Calu3 (cell line): Measurements from ENCODE around the gene CSTPP1. TPM values are rescaled to one million over a fixed set of nuclear protein-coding genes. Genes with fewer than 3 reads are reported as not detected.

Experiments used
- BruUV-seq: library from RNA; stranded (reverse); fragments of 400-500 nt; replicated peaks from 2 replicates; lab custom pipeline; 2021; lab: Mats Ljungman, UMichigan
- CTCF ChIA-PET: fragments of 300-600 bp; sonication (Branson Sonifier 250); formaldehyde crosslinking; loops from one replicate; lab custom pipeline; 2022; ENCODE audit warnings: antibody characterized with exemption; lab: Charles Lee
- DNase-seq: peaks from one replicate; pipeline ENCODE4 v3.0.0; 2022
- H3K27ac Mint-ChIP-seq: one replicate; pipeline ENCODE4 v1.8.0; 2022; ENCODE audit warnings: mixed read lengths; ENCODE audit not compliant: unreplicated experiment
- H3K27me3 Mint-ChIP-seq: one replicate; pipeline ENCODE4 v1.8.0; 2022; ENCODE audit warnings: mixed read lengths; ENCODE audit not compliant: unreplicated experiment
- H3K36me3 Mint-ChIP-seq: one replicate; pipeline ENCODE4 v1.8.0; 2022; ENCODE audit warnings: mild to moderate bottlenecking, moderate library complexity, mixed read lengths; ENCODE audit not compliant: insufficient read depth, unreplicated experiment
- H3K4me1 Mint-ChIP-seq: one replicate; pipeline ENCODE4 v1.8.0; 2022; ENCODE audit warnings: mild to moderate bottlenecking, low read depth, mixed read lengths; ENCODE audit not compliant: unreplicated experiment
- H3K4me3 Mint-ChIP-seq: one replicate; pipeline ENCODE4 v1.8.0; 2022; ENCODE audit warnings: mild to moderate bottlenecking, low read depth, moderate library complexity, mixed read lengths; ENCODE audit not compliant: unreplicated experiment
- H3K9me3 Mint-ChIP-seq: one replicate; pipeline ENCODE4 v1.8.0; 2022; ENCODE audit warnings: low read depth, mixed read lengths; ENCODE audit not compliant: unreplicated experiment
- intact Hi-C: fragments of 100-400 bp; cut with micrococcal nuclease; formaldehyde crosslinking; loops from one replicate; pipeline ENCODE4 v1.10.0; 2022; ENCODE audit not compliant: unreplicated experiment
- total RNA-seq: library from RNA; stranded (reverse); gene quantifications from 2 replicates; pipeline ENCODE4 v1.2.3, GENCODE V29; 2022
- TF ChIP-seq, protein P1 (sequence below): fragments of 200-600 bp; IDR thresholded peaks from one replicate; pipeline ENCODE4 v1.8.0; 2022; ENCODE audit warnings: antibody characterized with exemption; ENCODE audit not compliant: unreplicated experiment

The CSTPP1 gene
- total RNA-seq, 1 experiment from 2014 or later = 23.2 TPM

DNA sequence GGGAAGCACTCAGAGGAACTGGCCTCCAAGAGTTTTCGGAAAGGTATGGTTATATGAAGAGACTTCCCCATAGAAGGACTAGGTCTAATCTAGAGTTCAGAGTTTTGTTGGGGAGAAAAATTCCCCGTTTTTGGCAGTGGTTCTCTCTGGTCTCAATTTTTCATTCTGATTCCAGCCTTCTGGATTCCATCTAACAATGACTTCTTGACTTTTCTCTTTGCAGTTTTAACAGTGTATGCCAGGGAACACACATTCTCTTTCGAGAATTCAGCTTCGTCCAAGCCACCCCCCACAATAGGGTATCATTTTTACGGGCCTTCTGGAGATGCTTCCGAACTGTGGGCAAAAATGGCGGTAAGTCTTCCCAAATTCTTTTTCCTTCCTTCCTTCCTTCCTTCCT, 115.6 kb downstream of the CSTPP1 start:
- Mint-ChIP-seq H3K4me3 (no peak overlapping the region), H3K4me1 (no peaks in the 10 kb centered on the region), H3K36me3 (peaks cover 5% of the 10 kb centered on the region), H3K27me3 (no peaks in the 10 kb centered on the region), H3K9me3 (no peaks in the 10 kb centered on the region), H3K27ac (no peak overlapping the region)
- no TSS peak for BruUV-seq
- CTCF ChIA-PET = interaction anchor here (0.7 kb wide), 1 partner anchor 23 kb away, joined by 6 read pairs; no protein-coding TSS in a partner anchor
- TF ChIP-seq, protein P1, sequence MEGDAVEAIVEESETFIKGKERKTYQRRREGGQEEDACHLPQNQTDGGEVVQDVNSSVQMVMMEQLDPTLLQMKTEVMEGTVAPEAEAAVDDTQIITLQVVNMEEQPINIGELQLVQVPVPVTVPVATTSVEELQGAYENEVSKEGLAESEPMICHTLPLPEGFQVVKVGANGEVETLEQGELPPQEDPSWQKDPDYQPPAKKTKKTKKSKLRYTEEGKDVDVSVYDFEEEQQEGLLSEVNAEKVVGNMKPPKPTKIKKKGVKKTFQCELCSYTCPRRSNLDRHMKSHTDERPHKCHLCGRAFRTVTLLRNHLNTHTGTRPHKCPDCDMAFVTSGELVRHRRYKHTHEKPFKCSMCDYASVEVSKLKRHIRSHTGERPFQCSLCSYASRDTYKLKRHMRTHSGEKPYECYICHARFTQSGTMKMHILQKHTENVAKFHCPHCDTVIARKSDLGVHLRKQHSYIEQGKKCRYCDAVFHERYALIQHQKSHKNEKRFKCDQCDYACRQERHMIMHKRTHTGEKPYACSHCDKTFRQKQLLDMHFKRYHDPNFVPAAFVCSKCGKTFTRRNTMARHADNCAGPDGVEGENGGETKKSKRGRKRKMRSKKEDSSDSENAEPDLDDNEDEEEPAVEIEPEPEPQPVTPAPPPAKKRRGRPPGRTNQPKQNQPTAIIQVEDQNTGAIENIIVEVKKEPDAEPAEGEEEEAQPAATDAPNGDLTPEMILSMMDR = no peak
- no peak for DNase-seq
- intact Hi-C loops = no loop called here

- DNase-seq = no peak
- no peak overlapping the region for H3K27ac Mint-ChIP-seq
- peaks cover 5% of the 10 kb centered on the region for H3K36me3 Mint-ChIP-seq
- CTCF ChIA-PET = interaction anchor here (0.7 kb wide), 1 partner anchor 22 kb away, joined by 6 read pairs; no protein-coding TSS in a partner anchor
- H3K4me3 Mint-ChIP-seq = no peak overlapping the region
- peaks cover 3% of the 10 kb centered on the region for H3K9me3 Mint-ChIP-seq
- intact Hi-C loops = no loop called here
- H3K4me1 Mint-ChIP-seq = no peaks in the 10 kb centered on the region
- H3K27me3 Mint-ChIP-seq = no peaks in the 10 kb centered on the region
- no TSS peak for BruUV-seq
- TF ChIP-seq, protein P1 = no peak
These were observed 116.0 kb downstream of the CSTPP1 start for GRCh38 chr11:47052576-47052975.

- H3K4me3 Mint-ChIP-seq = no peak overlapping the region
These were observed 119.0 kb downstream of the CSTPP1 start for GRCh38 chr11:47055534-47055933.

DNA sequence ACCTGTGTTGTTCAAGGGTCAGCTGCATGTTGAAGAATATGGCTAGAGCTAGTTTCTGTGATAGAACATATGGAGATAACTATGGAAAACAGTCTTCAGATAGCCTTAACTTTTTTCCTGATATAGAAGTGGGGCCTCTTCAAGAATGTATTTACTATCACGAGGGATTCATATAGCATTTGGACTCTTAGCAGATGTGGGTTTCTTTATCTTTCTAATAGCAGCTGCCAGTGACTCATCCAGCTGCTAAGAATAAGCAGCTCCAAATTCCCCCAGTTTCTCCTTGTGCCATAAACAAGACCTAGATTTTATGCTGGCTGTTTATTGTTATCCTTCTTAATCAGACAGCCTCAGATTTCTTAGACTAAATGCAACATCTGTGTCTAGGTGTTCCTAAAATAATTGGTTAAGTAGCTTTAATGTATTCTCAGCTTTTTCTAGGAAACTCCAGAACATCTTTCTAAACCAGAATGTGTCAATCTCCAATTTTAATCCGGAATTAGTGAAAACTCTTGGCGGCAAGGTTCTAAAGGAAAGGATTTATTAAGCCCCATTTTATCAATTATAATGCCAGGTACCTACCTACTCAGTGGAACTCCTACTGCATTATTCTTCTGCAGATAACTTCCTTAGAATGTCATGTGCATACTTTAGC, 119.8 kb downstream of the CSTPP1 start:
- H3K4me3 Mint-ChIP-seq = no peak overlapping the region
- no peaks in the 10 kb centered on the region for H3K4me1 Mint-ChIP-seq
- no peak overlapping the region for H3K27ac Mint-ChIP-seq
- TF ChIP-seq, protein P1 = no peak
- H3K27me3 Mint-ChIP-seq = no peaks in the 10 kb centered on the region
- CTCF ChIA-PET = no interaction called here
- no TSS peak for BruUV-seq
- intact Hi-C loops = no loop called here
- DNase-seq = no peak
- peaks cover 5% of the 10 kb centered on the region for H3K36me3 Mint-ChIP-seq
- H3K9me3 Mint-ChIP-seq = peaks cover 3% of the 10 kb centered on the region

More at GRCh38 chr11:47055534-47055933, 119.0 kb downstream of the CSTPP1 start:
- no peak for DNase-seq
- intact Hi-C loops = no loop called here
- no peaks in the 10 kb centered on the region for H3K4me1 Mint-ChIP-seq
- BruUV-seq = no TSS peak
- CTCF ChIA-PET = no interaction called here
- peaks cover 5% of the 10 kb centered on the region for H3K36me3 Mint-ChIP-seq
- H3K27ac Mint-ChIP-seq = no peak overlapping the region
- H3K27me3 Mint-ChIP-seq = no peaks in the 10 kb centered on the region
- TF ChIP-seq, protein P1 = no peak
- H3K9me3 Mint-ChIP-seq = peaks cover 3% of the 10 kb centered on the region
